Mesenteric fat pad (tissue), 1 donor: ENCODE data around the gene ZNF850. TPM values are rescaled to one million over a fixed set of nuclear protein-coding genes. Genes with fewer than 3 reads are reported as not detected.

ENCODE experiments used
- DNase-seq: peaks from one replicate; pipeline ENCODE4 v3.0.0-alpha.2; 2020; ENCODE audit warnings: low spot score
- total RNA-seq: library from RNA; stranded (reverse); fragmentation: NEBNext Ultra II Directional; extraction: Animal tissue kit (Norgen Biotek cat#: 25700); gene quantifications from one replicate; pipeline ENCODE4 v1.2.1, GENCODE V29; 2021
- donor health status: DM: yes; HTN: yes; CAD: no.

Gene ZNF850
- total RNA-seq, 1 donor from 2014 or later: 2.1 TPM

DNA sequence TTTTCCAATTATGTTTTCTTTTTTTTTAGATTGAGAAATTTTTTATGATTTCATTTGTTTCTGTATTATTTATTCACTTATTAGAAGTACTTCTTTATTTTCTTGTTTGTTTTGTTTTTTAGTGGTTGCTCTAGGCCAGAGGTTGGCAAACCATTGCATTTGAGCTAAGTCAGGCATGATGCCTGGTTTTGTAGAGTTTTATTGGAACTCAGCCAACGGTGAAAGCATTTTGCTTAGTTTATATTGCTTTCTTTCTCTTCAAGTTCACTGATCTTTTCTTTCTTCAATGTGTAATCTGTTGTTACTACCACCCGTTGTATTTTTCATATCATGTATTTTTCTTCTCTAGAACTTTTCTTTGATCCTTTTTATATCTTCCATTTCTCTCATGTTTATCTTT, 65.5 kb downstream of the ZNF850 start:
- no peak for DNase-seq

- DNase-seq: no peak
These were observed 84.5 kb downstream of the ZNF850 start for GRCh38 chr19:36688058-36688457.

DNA sequence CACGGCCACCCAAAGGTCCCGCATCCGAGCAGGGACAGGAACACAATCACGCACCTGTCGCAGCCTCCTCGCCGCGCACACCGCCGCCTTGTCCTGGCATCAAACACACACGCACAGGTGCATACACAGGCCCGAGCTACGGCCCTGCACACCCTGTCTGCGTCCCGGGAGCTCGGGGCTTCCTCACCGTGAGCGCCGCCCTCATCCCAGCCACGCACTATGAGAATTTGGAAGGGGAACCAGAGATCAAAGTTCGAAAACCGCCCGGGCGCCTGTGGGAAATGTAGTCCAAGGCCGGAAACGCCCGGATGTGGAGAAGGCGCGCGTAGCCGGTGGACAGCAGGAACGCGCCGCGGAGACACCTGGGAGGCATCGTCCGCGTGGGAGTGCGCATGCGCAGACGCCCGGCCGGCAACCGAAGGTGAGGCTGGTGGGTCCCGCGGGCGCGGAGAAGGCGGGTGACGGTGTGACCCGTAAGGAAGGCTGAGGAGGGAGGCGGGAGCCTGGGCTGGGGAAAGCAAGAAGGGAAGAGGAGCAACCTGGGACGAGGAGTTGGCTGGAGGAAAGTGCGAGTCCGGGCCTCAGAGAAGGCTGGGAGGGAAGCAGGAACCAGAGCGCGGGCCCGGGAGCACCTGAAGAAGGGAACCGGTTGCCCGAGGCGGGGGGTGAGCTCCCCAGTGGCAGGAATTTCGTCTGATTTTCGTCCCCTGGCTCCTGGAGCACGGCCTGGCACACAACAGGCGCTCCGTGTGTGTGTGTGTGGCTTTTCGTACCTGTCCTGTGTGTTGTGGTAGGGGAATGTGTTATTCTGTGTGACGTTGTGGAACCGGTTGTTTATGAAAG, 85.2 kb downstream of the ZNF850 start, which contains the start of gene ZNF567:
Gene ZNF567 (plus strand): TSS at position 399 of the 843 bp plus-strand sequence. CDS start 7,256 bp downstream, outside the sequence.
- DNase-seq: peak; percentile 99

GRCh38 chr19:36686365-36687213, 86.0 kb downstream of the ZNF850 start:
- no peak for DNase-seq

DNA sequence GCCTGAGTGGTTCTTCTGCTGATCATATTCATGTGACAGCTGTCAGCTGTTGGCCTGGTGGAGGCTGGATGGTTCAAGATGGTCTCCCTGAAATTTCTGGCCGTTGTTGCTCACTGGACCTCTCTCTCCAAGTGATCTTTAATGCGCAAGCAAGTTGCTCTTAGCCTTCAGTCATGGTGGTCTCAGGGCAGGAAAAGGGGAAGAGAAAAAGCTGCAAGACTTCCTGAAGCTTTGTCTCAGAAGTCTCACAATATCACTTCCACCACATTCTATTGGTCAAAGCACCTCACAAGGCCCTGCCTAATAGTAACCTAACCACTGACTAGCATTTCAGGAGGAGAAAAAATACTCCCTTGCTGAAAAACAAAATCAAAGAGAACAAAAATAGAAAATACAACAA, 86.8 kb downstream of the ZNF850 start:
- DNase-seq: no peak

DNA sequence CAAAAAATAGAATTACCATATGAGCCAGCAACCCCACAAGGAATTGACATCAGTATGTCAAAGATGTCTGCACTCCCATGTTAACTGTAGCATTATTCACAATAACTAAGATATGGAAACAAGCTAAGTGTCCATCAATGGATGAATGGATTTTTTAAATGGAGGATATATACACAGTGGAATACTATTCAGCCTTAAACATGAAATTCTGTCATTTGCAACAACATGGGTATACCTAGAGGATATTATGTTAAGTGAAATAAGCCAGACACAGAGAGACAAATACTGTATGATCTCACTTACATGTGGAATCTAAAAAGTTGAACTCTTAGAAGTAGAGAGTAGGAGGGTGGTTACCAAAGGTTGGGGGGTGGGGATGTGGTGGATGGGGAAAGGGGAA, 93.2 kb downstream of the ZNF850 start:
- DNase-seq: no peak

- DNase-seq: no peak
These were observed 98.4 kb downstream of the ZNF850 start for GRCh38 chr19:36674201-36674600.

GRCh38 chr19:36672368-36672767, 100.2 kb downstream of the ZNF850 start:
- DNase-seq: no peak

- no peak for DNase-seq
These were observed 104.0 kb downstream of the ZNF850 start for GRCh38 chr19:36668646-36669045.

GRCh38 chr19:36665832-36666231, 106.8 kb downstream of the ZNF850 start:
- no peak for DNase-seq

Other genes starting within 250 kb of the ZNF850 start
- gene ZNF260, start 244.5 kb downstream of the ZNF850 start, total RNA-seq: 7.2 TPM
- 7.4 TPM for gene ZNF529, start 199.5 kb downstream of the ZNF850 start, total RNA-seq
- 6.0 TPM for gene ZNF382, start 167.5 kb downstream of the ZNF850 start, total RNA-seq
- gene ZNF461, start 106.0 kb downstream of the ZNF850 start, total RNA-seq: 5.2 TPM
- gene ZNF567, start 85.2 kb downstream of the ZNF850 start, total RNA-seq: 5.3 TPM
- 5.6 TPM for gene ZNF790, start 65.6 kb upstream of the ZNF850 start, total RNA-seq
- gene ZNF345, start 78.1 kb upstream of the ZNF850 start, total RNA-seq: 3.1 TPM
- 1.8 TPM for gene ZNF829, start 143.5 kb upstream of the ZNF850 start, total RNA-seq
- gene ZNF568, start 143.5 kb upstream of the ZNF850 start, total RNA-seq: 9.1 TPM